GM23338 (cell line): Measurements from ENCODE around the gene VMO1. TPM values are rescaled to one million over a fixed set of nuclear protein-coding genes. Genes with fewer than 3 reads are reported as not detected.

Source experiments
- ATAC-seq: fragments of 200-7000 bp; cut with Tn5 transposase; 3 replicates; pipeline ENCODE4 v1.9.1; 2020
- DNase-seq: peaks from one replicate; pipeline ENCODE4 v3.0.0-alpha.2; 2015; ENCODE audit warnings: low spot score
- H2AFZ ChIP-seq: fragments of 200-600 bp; sonication (generic); 2 replicates; pipeline ENCODE4 v1.8.0; 2016; ENCODE audit warnings: antibody characterized with exemption, mild to moderate bottlenecking, moderate library complexity
- H3F3A ChIP-seq: fragments of 200-600 bp; sonication (generic); replicated peaks from 2 replicates; pipeline ENCODE4 v1.8.0; 2017; ENCODE audit warnings: antibody characterized with exemption, mixed run types, low read depth
- H3K27ac ChIP-seq: fragments of 200-600 bp; sonication (generic); 2 replicates; pipeline ENCODE4 v1.6.1; 2016; ENCODE audit warnings: low read depth
- H3K27me3 ChIP-seq: fragments of 200-600 bp; sonication (generic); 2 replicates; pipeline ENCODE4 v1.8.0; 2016; ENCODE audit warnings: mild to moderate bottlenecking, mixed run types, moderate library complexity; ENCODE audit not compliant: insufficient read depth
- H3K36me3 ChIP-seq: fragments of 200-600 bp; sonication (generic); 2 replicates; pipeline ENCODE4 v1.8.0; 2016; ENCODE audit warnings: mild to moderate bottlenecking; ENCODE audit not compliant: insufficient read depth
- H3K4me1 ChIP-seq: fragments of 200-600 bp; sonication (generic); 2 replicates; pipeline ENCODE4 v1.8.0; 2016; ENCODE audit warnings: mild to moderate bottlenecking, moderate library complexity; ENCODE audit not compliant: insufficient read depth
- H3K4me2 ChIP-seq: fragments of 200-600 bp; sonication (generic); 2 replicates; pipeline ENCODE4 v1.7.1; 2017; ENCODE audit warnings: mixed run types
- H3K4me3 ChIP-seq: fragments of 200-600 bp; sonication (generic); 2 replicates; pipeline ENCODE4 v1.6.1; 2016; ENCODE audit warnings: mixed run types
- H3K79me2 ChIP-seq: fragments of 200-600 bp; sonication (generic); replicated peaks from 2 replicates; pipeline ENCODE4 v1.8.0; 2017; ENCODE audit warnings: mild to moderate bottlenecking; ENCODE audit not compliant: insufficient read depth
- H3K9me2 ChIP-seq: fragments of 200-600 bp; sonication (generic); 2 replicates; pipeline ENCODE4 v1.8.0; 2017; ENCODE audit not compliant: insufficient read depth
- H4K20me1 ChIP-seq: fragments of 200-600 bp; sonication (generic); replicated peaks from 2 replicates; pipeline ENCODE4 v1.8.0; 2017; ENCODE audit warnings: mild to moderate bottlenecking; ENCODE audit not compliant: insufficient read depth
- H3K27ac Mint-ChIP-seq: 2 replicates; pipeline ENCODE4 v1.8.0; 2020; ENCODE audit warnings: inconsistent platforms, mild to moderate bottlenecking, moderate library complexity, mixed read lengths
- H3K27me3 Mint-ChIP-seq: 3 replicates; pipeline ENCODE4 v1.8.0; 2022; ENCODE audit warnings: low read depth, mild to moderate bottlenecking, moderate library complexity, mixed read lengths, inconsistent platforms; ENCODE audit not compliant: insufficient read depth, poor library complexity
- H3K36me3 Mint-ChIP-seq: 3 replicates; pipeline ENCODE4 v1.8.0; 2021; ENCODE audit warnings: low read depth, mild to moderate bottlenecking, inconsistent platforms, moderate library complexity, mixed read lengths
- H3K4me1 Mint-ChIP-seq: 3 replicates; pipeline ENCODE4 v1.8.0; 2020; ENCODE audit warnings: mild to moderate bottlenecking, inconsistent platforms, mixed read lengths
- H3K4me3 Mint-ChIP-seq: 3 replicates; pipeline ENCODE4 v1.8.0; 2021; ENCODE audit warnings: moderate library complexity, mild to moderate bottlenecking, inconsistent platforms, mixed read lengths
- H3K9me3 Mint-ChIP-seq: 3 replicates; pipeline ENCODE4 v1.8.0; 2020; ENCODE audit warnings: moderate library complexity, mild to moderate bottlenecking, inconsistent platforms, mixed read lengths
- CREB1 ChIP-seq: fragments of 250-450 bp; sonication (Bioruptor Pico); IDR thresholded peaks from 2 replicates; pipeline ENCODE4 v1.5.0; 2020; ENCODE audit warnings: low read depth, mild to moderate bottlenecking, moderate library complexity
- EZH2 ChIP-seq: fragments of 200-600 bp; sonication (generic); IDR thresholded peaks from one replicate; pipeline ENCODE4 v1.8.0; 2017; ENCODE audit warnings: antibody characterized with exemption, mild to moderate bottlenecking, low read depth; ENCODE audit not compliant: unreplicated experiment
- EZH2phosphoT487 ChIP-seq: fragments of 200-600 bp; sonication (generic); IDR thresholded peaks from one replicate; pipeline ENCODE4 v1.8.1; 2018; ENCODE audit warnings: antibody characterized with exemption; ENCODE audit not compliant: unreplicated experiment
- JUNB ChIP-seq: IDR thresholded peaks from one replicate; pipeline ENCODE4 v1.6.1; 2016; ENCODE audit warnings: antibody characterized with exemption; ENCODE audit not compliant: unreplicated experiment
- NANOG ChIP-seq: IDR thresholded peaks from 2 replicates; pipeline ENCODE4 v1.6.1; 2016; ENCODE audit warnings: antibody characterized with exemption, borderline replicate concordance
- POLR2AphosphoS5 ChIP-seq: IDR thresholded peaks from 2 replicates; pipeline ENCODE4 v1.6.1; 2016; ENCODE audit warnings: antibody characterized with exemption, low read depth
- STAT1 ChIP-seq: IDR thresholded peaks from one replicate; pipeline ENCODE4 v1.6.1; 2016; ENCODE audit warnings: antibody characterized with exemption; ENCODE audit not compliant: unreplicated experiment
- ZNF114 ChIP-seq: fragments of 250-450 bp; sonication (Bioruptor Pico); IDR thresholded peaks from 2 replicates; pipeline ENCODE4 v1.5.0; 2020; ENCODE audit warnings: mild to moderate bottlenecking, moderate library complexity
- ZNF331 ChIP-seq: fragments of 250-450 bp; sonication (Bioruptor Pico); IDR thresholded peaks from 2 replicates; pipeline ENCODE4 v1.5.0; 2020; ENCODE audit warnings: low read depth, mild to moderate bottlenecking, moderate library complexity
- polyA plus RNA-seq: library from polyadenylated mRNA; unstranded; fragments of >200 nt; fragmentation: Nextera tagmentation; extraction: Ambion mirVana; gene quantifications from 2 replicates; pipeline ENCODE4 v1.2.1, GENCODE V29; 2016
- total RNA-seq: library from RNA; depleted of rRNA; stranded (reverse); fragments of >200 nt; shearing (Covaris generic); gene quantifications from 2 replicates; pipeline ENCODE4 v1.2.3, GENCODE V29; 2014
- TF ChIP-seq, protein P1 (sequence below): fragments of 250-450 bp; sonication (Bioruptor Pico); IDR thresholded peaks from 2 replicates; pipeline ENCODE4 v1.5.0; 2020; ENCODE audit warnings: mild to moderate bottlenecking, moderate library complexity
- TF ChIP-seq, protein P2 (sequence below), 2 experiments: fragments of 200-600 bp in 1 of 2; sonication (generic) in 1 of 2; conservative IDR thresholded peaks; 2 replicates each; pipeline versions ENCODE4 v1.5.1 to v1.6.1; 2016 to 2017; ENCODE audit warnings: antibody characterized with exemption in 2 of 2, low read depth in 2 of 2, mild to moderate bottlenecking in 2 of 2, moderate library complexity in 1 of 2
- TF ChIP-seq, protein P3 (sequence below): IDR thresholded peaks from 2 replicates; pipeline ENCODE4 v1.6.1; 2016; ENCODE audit warnings: antibody characterized with exemption
- TF ChIP-seq, protein P4 (sequence below): IDR thresholded peaks from one replicate; pipeline ENCODE4 v1.6.1; 2018; ENCODE audit warnings: antibody characterized with exemption; ENCODE audit not compliant: unreplicated experiment

Gene VMO1
- total and polyA plus RNA-seq, 2 experiments from 2014 or later = 0.38 to 0.47 TPM

DNA sequence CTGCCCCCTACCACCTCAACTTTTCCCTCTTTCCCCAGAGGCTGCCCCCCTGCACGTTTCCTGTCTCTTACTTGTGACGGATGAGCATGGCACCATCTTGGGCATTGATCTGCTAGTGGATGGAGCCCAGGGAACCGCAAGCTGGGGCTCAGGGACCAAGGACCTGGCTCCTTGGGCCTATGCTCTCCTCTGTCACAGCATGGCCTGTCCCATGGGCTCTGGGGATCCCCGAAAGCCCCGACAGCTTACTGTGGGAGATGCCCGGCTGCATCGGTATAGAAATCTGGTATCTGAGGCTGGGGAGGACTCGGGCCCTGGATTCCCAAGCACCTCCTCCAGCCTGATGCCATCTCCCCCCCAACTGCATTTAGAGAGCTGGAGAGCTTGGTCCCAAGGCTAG, 44.6 kb downstream of the VMO1 start:
- H3K27me3 ChIP-seq = peaks cover 63% of the 10 kb centered on the region
- TF ChIP-seq STAT1 = no peak
- TF ChIP-seq NANOG = no peak
- TF ChIP-seq, protein P1, sequence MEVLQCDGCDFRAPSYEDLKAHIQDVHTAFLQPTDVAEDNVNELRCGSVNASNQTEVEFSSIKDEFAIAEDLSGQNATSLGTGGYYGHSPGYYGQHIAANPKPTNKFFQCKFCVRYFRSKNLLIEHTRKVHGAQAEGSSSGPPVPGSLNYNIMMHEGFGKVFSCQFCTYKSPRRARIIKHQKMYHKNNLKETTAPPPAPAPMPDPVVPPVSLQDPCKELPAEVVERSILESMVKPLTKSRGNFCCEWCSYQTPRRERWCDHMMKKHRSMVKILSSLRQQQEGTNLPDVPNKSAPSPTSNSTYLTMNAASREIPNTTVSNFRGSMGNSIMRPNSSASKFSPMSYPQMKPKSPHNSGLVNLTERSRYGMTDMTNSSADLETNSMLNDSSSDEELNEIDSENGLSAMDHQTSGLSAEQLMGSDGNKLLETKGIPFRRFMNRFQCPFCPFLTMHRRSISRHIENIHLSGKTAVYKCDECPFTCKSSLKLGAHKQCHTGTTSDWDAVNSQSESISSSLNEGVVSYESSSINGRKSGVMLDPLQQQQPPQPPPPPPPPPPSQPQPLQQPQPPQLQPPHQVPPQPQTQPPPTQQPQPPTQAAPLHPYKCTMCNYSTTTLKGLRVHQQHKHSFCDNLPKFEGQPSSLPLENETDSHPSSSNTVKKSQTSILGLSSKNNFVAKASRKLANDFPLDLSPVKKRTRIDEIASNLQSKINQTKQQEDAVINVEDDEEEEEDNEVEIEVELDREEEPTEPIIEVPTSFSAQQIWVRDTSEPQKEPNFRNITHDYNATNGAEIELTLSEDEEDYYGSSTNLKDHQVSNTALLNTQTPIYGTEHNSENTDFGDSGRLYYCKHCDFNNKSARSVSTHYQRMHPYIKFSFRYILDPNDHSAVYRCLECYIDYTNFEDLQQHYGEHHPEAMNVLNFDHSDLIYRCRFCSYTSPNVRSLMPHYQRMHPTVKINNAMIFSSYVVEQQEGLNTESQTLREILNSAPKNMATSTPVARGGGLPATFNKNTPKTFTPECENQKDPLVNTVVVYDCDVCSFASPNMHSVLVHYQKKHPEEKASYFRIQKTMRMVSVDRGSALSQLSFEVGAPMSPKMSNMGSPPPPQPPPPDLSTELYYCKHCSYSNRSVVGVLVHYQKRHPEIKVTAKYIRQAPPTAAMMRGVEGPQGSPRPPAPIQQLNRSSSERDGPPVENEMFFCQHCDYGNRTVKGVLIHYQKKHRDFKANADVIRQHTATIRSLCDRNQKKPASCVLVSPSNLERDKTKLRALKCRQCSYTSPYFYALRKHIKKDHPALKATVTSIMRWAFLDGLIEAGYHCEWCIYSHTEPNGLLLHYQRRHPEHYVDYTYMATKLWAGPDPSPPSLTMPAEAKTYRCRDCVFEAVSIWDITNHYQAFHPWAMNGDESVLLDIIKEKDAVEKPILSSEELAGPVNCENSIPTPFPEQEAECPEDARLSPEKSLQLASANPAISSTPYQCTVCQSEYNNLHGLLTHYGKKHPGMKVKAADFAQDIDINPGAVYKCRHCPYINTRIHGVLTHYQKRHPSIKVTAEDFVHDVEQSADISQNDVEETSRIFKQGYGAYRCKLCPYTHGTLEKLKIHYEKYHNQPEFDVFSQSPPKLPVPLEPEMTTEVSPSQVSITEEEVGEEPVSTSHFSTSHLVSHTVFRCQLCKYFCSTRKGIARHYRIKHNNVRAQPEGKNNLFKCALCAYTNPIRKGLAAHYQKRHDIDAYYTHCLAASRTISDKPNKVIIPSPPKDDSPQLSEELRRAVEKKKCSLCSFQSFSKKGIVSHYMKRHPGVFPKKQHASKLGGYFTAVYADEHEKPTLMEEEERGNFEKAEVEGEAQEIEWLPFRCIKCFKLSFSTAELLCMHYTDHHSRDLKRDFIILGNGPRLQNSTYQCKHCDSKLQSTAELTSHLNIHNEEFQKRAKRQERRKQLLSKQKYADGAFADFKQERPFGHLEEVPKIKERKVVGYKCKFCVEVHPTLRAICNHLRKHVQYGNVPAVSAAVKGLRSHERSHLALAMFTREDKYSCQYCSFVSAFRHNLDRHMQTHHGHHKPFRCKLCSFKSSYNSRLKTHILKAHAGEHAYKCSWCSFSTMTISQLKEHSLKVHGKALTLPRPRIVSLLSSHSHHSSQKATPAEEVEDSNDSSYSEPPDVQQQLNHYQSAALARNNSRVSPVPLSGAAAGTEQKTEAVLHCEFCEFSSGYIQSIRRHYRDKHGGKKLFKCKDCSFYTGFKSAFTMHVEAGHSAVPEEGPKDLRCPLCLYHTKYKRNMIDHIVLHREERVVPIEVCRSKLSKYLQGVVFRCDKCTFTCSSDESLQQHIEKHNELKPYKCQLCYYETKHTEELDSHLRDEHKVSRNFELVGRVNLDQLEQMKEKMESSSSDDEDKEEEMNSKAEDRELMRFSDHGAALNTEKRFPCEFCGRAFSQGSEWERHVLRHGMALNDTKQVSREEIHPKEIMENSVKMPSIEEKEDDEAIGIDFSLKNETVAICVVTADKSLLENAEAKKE (CRISPR knock-in tag) = no peak
- no peak for TF ChIP-seq ZNF114 (CRISPR knock-in tag)
- TF ChIP-seq JUNB = no peak
- TF ChIP-seq, protein P2, sequence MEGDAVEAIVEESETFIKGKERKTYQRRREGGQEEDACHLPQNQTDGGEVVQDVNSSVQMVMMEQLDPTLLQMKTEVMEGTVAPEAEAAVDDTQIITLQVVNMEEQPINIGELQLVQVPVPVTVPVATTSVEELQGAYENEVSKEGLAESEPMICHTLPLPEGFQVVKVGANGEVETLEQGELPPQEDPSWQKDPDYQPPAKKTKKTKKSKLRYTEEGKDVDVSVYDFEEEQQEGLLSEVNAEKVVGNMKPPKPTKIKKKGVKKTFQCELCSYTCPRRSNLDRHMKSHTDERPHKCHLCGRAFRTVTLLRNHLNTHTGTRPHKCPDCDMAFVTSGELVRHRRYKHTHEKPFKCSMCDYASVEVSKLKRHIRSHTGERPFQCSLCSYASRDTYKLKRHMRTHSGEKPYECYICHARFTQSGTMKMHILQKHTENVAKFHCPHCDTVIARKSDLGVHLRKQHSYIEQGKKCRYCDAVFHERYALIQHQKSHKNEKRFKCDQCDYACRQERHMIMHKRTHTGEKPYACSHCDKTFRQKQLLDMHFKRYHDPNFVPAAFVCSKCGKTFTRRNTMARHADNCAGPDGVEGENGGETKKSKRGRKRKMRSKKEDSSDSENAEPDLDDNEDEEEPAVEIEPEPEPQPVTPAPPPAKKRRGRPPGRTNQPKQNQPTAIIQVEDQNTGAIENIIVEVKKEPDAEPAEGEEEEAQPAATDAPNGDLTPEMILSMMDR (conservative IDR thresholded peaks at IDR 0.05; ENCODE audit: low read depth in 2 of 2) = no peak
- no peak for TF ChIP-seq EZH2
- TF ChIP-seq, protein P3, sequence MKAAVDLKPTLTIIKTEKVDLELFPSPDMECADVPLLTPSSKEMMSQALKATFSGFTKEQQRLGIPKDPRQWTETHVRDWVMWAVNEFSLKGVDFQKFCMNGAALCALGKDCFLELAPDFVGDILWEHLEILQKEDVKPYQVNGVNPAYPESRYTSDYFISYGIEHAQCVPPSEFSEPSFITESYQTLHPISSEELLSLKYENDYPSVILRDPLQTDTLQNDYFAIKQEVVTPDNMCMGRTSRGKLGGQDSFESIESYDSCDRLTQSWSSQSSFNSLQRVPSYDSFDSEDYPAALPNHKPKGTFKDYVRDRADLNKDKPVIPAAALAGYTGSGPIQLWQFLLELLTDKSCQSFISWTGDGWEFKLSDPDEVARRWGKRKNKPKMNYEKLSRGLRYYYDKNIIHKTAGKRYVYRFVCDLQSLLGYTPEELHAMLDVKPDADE = no peak
- TF ChIP-seq ZNF331 (CRISPR knock-in tag) = no peak
- TF ChIP-seq, protein P4, sequence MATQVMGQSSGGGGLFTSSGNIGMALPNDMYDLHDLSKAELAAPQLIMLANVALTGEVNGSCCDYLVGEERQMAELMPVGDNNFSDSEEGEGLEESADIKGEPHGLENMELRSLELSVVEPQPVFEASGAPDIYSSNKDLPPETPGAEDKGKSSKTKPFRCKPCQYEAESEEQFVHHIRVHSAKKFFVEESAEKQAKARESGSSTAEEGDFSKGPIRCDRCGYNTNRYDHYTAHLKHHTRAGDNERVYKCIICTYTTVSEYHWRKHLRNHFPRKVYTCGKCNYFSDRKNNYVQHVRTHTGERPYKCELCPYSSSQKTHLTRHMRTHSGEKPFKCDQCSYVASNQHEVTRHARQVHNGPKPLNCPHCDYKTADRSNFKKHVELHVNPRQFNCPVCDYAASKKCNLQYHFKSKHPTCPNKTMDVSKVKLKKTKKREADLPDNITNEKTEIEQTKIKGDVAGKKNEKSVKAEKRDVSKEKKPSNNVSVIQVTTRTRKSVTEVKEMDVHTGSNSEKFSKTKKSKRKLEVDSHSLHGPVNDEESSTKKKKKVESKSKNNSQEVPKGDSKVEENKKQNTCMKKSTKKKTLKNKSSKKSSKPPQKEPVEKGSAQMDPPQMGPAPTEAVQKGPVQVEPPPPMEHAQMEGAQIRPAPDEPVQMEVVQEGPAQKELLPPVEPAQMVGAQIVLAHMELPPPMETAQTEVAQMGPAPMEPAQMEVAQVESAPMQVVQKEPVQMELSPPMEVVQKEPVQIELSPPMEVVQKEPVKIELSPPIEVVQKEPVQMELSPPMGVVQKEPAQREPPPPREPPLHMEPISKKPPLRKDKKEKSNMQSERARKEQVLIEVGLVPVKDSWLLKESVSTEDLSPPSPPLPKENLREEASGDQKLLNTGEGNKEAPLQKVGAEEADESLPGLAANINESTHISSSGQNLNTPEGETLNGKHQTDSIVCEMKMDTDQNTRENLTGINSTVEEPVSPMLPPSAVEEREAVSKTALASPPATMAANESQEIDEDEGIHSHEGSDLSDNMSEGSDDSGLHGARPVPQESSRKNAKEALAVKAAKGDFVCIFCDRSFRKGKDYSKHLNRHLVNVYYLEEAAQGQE = no peak
- no peak for TF ChIP-seq CREB1 (CRISPR knock-in tag)
- no peak for TF ChIP-seq POLR2AphosphoS5
- no peak for TF ChIP-seq EZH2phosphoT487
- H2AFZ ChIP-seq = no peak overlapping the region
- Mint-ChIP-seq H3K4me3 (no peak overlapping the region), H3K27me3 (peaks cover 69% of the 10 kb centered on the region), H3K27ac (no peak overlapping the region), H3K9me3 (no peaks in the 10 kb centered on the region; the same call in 1 of the 3 replicates), H3K4me1 (peaks cover 23% of the 10 kb centered on the region), H3K36me3 (no peaks in the 10 kb centered on the region; the same call in 2 of the 3 replicates)
- H3K4me1 ChIP-seq = peaks cover 15% of the 10 kb centered on the region
- H3K27ac ChIP-seq = no peak overlapping the region
- peaks cover 13% of the 10 kb centered on the region; the same call in 1 of the 2 replicates for H3F3A ChIP-seq
- H3K4me2 ChIP-seq = no peak overlapping the region
- no peaks in the 10 kb centered on the region for H3K36me3 ChIP-seq
- DNase-seq (no peak), ATAC-seq (no peak)
- H3K9me2 ChIP-seq = no peaks in the 10 kb centered on the region
- no peak overlapping the region for H3K4me3 ChIP-seq
- 0 out of 2 replicates have a peak, but pooled peaks cover 5% of the 10 kb centered on the region for H4K20me1 ChIP-seq
- H3K79me2 ChIP-seq = no peaks in the 10 kb centered on the region
